Activated T-cell treated with anti-CD3 and anti-CD28 coated beads, Interleukin-2, amount 50 U/mL, for 4 hours (primary cell): Measurements from ENCODE around the gene UBA5. TPM values are rescaled to one million over a fixed set of nuclear protein-coding genes. Genes with fewer than 3 reads are reported as not detected.
A peak's percentile ranks its signal among the peaks of the same experiment; 100 is the strongest.

Source experiments
- ATAC-seq, 2 donors: fragments of 200-7000 bp; cut with Tn5 transposase; one replicate each; pipeline ENCODE4 v1.10.0; 2021
- DNase-seq: peaks from one replicate; pipeline ENCODE4 v3.0.0-alpha.2; 2020
- H3K27me3 Mint-ChIP-seq: one replicate; pipeline ENCODE4 v1.8.0; 2021; ENCODE audit warnings: low read depth, mixed read lengths
- H3K36me3 Mint-ChIP-seq: one replicate; pipeline ENCODE4 v1.8.0; 2022; ENCODE audit warnings: mixed read lengths; ENCODE audit not compliant: insufficient read depth
- H3K4me1 Mint-ChIP-seq: one replicate; pipeline ENCODE4 v1.8.0; 2021; ENCODE audit warnings: low read depth, mixed read lengths
- H3K4me3 Mint-ChIP-seq: one replicate; pipeline ENCODE4 v1.8.0; 2021; ENCODE audit warnings: mild to moderate bottlenecking, moderate library complexity, mixed read lengths
- H3K9me3 Mint-ChIP-seq: one replicate; pipeline ENCODE4 v1.8.0; 2021; ENCODE audit warnings: mixed read lengths
- total RNA-seq, 3 donors: library from RNA; stranded (reverse); gene quantifications; one replicate each; pipeline ENCODE4 v1.2.1, GENCODE V29; 2021

The UBA5 gene
- total RNA-seq, 3 donors from 2014 or later = 57.9 to 63.4 (median 61.1) TPM

- ATAC-seq (no peak), DNase-seq (no peak)
- peaks cover 20% of the 10 kb centered on the region for H3K36me3 Mint-ChIP-seq
- H3K9me3 Mint-ChIP-seq = no peaks in the 10 kb centered on the region
- no peaks in the 10 kb centered on the region for H3K27me3 Mint-ChIP-seq
- H3K4me1 Mint-ChIP-seq = peaks cover 14% of the 10 kb centered on the region
- H3K4me3 Mint-ChIP-seq = no peak overlapping the region
Observed at GRCh38 chr3:132713977-132714727, 54.0 kb downstream of the UBA5 start.

GRCh38 chr3:132716372-132716771, 56.2 kb downstream of the UBA5 start:
- ATAC-seq = no peak
- Mint-ChIP-seq H3K36me3 (peaks cover 11% of the 10 kb centered on the region), H3K4me1 (peaks cover 29% of the 10 kb centered on the region), H3K27me3 (no peaks in the 10 kb centered on the region), H3K9me3 (no peaks in the 10 kb centered on the region), H3K4me3 (no peak overlapping the region)
- no peak for DNase-seq

- no peaks in the 10 kb centered on the region for H3K9me3 Mint-ChIP-seq
- ATAC-seq = no peak
- H3K27me3 Mint-ChIP-seq = no peaks in the 10 kb centered on the region
- peaks cover 9% of the 10 kb centered on the region for H3K36me3 Mint-ChIP-seq
- DNase-seq = no peak
- H3K4me1 Mint-ChIP-seq = peaks cover 41% of the 10 kb centered on the region
- peak overlapping the region; percentile 90 for H3K4me3 Mint-ChIP-seq
Observed at GRCh38 chr3:132720228-132720627, 60.1 kb downstream of the UBA5 start.

GRCh38 chr3:132721479-132722164, 61.5 kb downstream of the UBA5 start:
- H3K9me3 Mint-ChIP-seq = no peaks in the 10 kb centered on the region
- H3K4me3 Mint-ChIP-seq = peak overlapping the region; percentile 90
- H3K4me1 Mint-ChIP-seq = peaks cover 35% of the 10 kb centered on the region
- no peak for ATAC-seq
- no peak for DNase-seq
- H3K36me3 Mint-ChIP-seq = peaks cover 9% of the 10 kb centered on the region
- H3K27me3 Mint-ChIP-seq = no peaks in the 10 kb centered on the region

GRCh38 chr3:132722165-132723023, 62.3 kb downstream of the UBA5 start, which contains the start of gene NPHP3:
Gene NPHP3 (minus strand): TSS chr3:132722409. CDS start chr3:132722355, 54 bp downstream.
- no peaks in the 10 kb centered on the region for H3K9me3 Mint-ChIP-seq
- H3K36me3 Mint-ChIP-seq = peaks cover 8% of the 10 kb centered on the region
- H3K27me3 Mint-ChIP-seq = no peaks in the 10 kb centered on the region
- H3K4me1 Mint-ChIP-seq = peaks cover 34% of the 10 kb centered on the region
- ATAC-seq = peak; percentile 90
- peak within 1 kb of the TSS; percentile 90 for H3K4me3 Mint-ChIP-seq
- DNase-seq = peak; percentile 98

- H3K4me3 Mint-ChIP-seq = peak overlapping the region; percentile 85
- H3K27me3 Mint-ChIP-seq = peaks cover 5% of the 10 kb centered on the region
- peaks cover 33% of the 10 kb centered on the region for H3K4me1 Mint-ChIP-seq
- H3K9me3 Mint-ChIP-seq = no peaks in the 10 kb centered on the region
- ATAC-seq (no peak), DNase-seq (no peak)
- H3K36me3 Mint-ChIP-seq = peaks cover 7% of the 10 kb centered on the region
Observed at GRCh38 chr3:132723024-132723950, 63.2 kb downstream of the UBA5 start.

- Mint-ChIP-seq H3K4me3 (no peak overlapping the region), H3K9me3 (no peaks in the 10 kb centered on the region), H3K27me3 (peaks cover 10% of the 10 kb centered on the region), H3K4me1 (peaks cover 12% of the 10 kb centered on the region), H3K36me3 (no peaks in the 10 kb centered on the region)
- no peak for ATAC-seq
- no peak for DNase-seq
Observed at GRCh38 chr3:132726341-132726823, 66.3 kb downstream of the UBA5 start.

Other genes with a start within 250 kb of the UBA5 start
- gene DNAJC13, start 242.8 kb upstream of the UBA5 start, total RNA-seq = 10 to 100 TPM; 16.5 to 16.8 (median 16.8) TPM
- not detected for gene ACKR4, start 63.1 kb upstream of the UBA5 start, total RNA-seq
- 10 to 100 TPM in 2 of 3 donors, 1 to 10 TPM in 1; 6.5 to 12.1 (median 10.8) TPM for gene ACAD11, start 520 bp upstream of the UBA5 start, total RNA-seq
- gene NPHP3, start 62.1 kb downstream of the UBA5 start, total RNA-seq = 1 to 10 TPM; 4.2 to 8.2 (median 6.7) TPM